Measurements from ENCODE around the gene RNF41. TPM values are rescaled to one million over a fixed set of nuclear protein-coding genes. Genes with fewer than 3 reads are reported as not detected.
A peak's percentile ranks its signal among the peaks of the same experiment; 100 is the strongest.

Gene RNF41
- total RNA-seq, 2 donors from 2014 or later = 35.5 to 37.4 TPM

GRCh38 chr12:56165369-56165768, 56.4 kb downstream of the RNF41 start:
- ATAC-seq = no peak
- Mint-ChIP-seq H3K27me3 (no peaks in the 10 kb centered on the region), H3K4me1 (peaks cover 30% of the 10 kb centered on the region), H3K36me3 (ENCODE audit: low read depth) (peaks cover 20% of the 10 kb centered on the region), H3K4me3 (no peak overlapping the region), H3K27ac (no peak overlapping the region)
- DNase-seq = no peak
- no peaks in the 10 kb centered on the region for H3K9me3 ChIP-seq (ENCODE audit: control insufficient read depth, low read length, poor library complexity, severe bottlenecking)

- H3K27ac Mint-ChIP-seq = no peak overlapping the region
- no peaks in the 10 kb centered on the region for H3K9me3 ChIP-seq (ENCODE audit: control insufficient read depth, low read length, poor library complexity, severe bottlenecking)
- no peak for ATAC-seq
- peaks cover 14% of the 10 kb centered on the region for H3K36me3 Mint-ChIP-seq (ENCODE audit: low read depth)
- H3K27me3 Mint-ChIP-seq = no peaks in the 10 kb centered on the region
- DNase-seq = no peak
- no peak overlapping the region for H3K4me3 Mint-ChIP-seq
- peaks cover 35% of the 10 kb centered on the region for H3K4me1 Mint-ChIP-seq
Measured at GRCh38 chr12:56164345-56164729, 57.4 kb downstream of the RNF41 start.

DNA sequence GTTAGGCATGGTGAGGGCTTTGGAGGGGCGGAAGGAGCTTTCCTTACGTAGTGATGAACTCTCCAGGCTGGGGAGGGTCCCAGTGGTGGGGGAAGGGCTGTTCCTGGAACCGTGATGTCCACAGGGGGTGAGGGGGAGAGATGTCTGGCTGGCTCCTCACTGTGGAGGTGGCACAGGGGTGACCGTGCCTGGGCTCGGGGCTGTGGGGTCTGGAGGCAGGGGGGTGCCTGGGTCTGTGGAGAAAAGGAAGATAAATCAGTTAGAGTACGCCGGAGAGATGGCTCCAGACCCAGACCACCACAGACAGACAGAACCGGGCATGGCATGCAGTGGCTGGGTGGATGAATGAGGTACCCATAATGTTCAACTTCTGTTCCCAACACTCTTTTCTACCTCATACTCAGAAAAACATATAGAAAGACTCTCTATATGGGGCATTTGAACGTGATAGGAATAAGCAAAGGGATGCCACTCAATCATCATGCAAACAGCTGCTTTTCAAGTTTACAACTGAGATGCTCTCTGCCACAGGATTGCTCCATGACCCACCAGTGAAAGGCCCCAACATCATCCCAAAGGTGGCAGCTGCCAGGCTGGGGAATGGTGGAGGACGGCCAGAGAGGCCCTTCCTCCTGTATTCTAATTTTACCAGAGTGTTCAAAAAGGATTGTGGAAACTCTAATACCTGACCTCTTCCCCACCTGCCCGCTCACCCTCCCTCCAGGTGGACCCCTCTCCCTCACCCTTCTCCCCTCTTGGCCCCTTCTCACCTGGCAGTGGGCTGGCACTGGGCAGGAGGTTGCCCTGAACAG, 58.0 kb downstream of the RNF41 start:
- H3K4me3 Mint-ChIP-seq = peak overlapping the region; percentile 59
- ATAC-seq (no peak), DNase-seq (no peak)

DNA sequence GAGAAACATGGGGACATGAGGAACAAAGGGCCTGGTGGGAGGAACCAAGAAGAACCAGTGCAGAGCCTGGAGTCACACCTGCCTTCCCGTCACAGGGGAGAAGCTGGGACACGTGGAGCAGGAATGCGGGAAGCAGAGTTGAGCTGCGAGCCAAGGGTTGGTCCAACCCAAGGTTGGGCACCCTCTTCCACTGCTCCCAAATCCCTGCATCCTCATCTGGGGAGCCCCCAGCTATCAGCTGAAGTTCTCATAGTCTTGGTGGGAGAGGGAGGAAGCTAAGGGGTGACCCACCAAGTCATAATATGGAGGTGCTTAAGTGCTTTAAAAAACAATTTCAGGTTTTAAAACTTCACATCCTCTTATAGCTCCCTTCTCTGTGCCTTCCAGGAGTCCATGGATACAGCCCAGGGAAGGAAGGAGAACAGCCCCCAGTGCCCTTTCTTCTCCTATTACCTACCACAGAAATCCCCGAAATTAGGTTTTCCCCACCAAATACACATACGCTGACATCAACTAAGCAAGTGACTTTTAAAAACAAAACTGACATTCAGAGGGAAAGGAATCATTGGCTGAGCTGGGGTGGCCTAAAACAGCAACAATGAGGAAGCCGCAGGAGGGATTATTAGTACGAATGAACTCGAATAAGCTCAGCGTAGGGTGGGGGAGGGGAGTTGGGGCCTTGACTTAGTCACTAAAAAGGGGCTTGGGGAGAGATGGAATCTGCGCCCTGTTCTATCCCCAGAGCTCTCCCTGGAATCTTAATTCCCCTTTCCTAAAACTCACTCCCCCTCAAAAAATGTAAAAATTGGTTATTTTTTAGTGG, 59.0 kb downstream of the RNF41 start:
- no peaks in the 10 kb centered on the region for H3K9me3 ChIP-seq (ENCODE audit: control insufficient read depth, low read length, poor library complexity, severe bottlenecking)
- H3K27me3 Mint-ChIP-seq = no peaks in the 10 kb centered on the region
- ATAC-seq = no peak
- H3K36me3 Mint-ChIP-seq (ENCODE audit: low read depth) = peaks cover 22% of the 10 kb centered on the region
- no peak for DNase-seq
- peak overlapping the region; percentile 99 for H3K27ac Mint-ChIP-seq
- H3K4me3 Mint-ChIP-seq = peak overlapping the region; percentile 53
- peaks cover 46% of the 10 kb centered on the region for H3K4me1 Mint-ChIP-seq

More for the DNA sequence above, 58.0 kb downstream of the RNF41 start:
- Mint-ChIP-seq H3K27ac (peak overlapping the region; percentile 99), H3K36me3 (ENCODE audit: low read depth) (peaks cover 18% of the 10 kb centered on the region), H3K27me3 (no peaks in the 10 kb centered on the region), H3K4me1 (peaks cover 41% of the 10 kb centered on the region)
- no peaks in the 10 kb centered on the region for H3K9me3 ChIP-seq (ENCODE audit: control insufficient read depth, low read length, poor library complexity, severe bottlenecking)

- no peak for DNase-seq
- peak overlapping the region; percentile 100 for H3K4me3 Mint-ChIP-seq
- no peak for ATAC-seq
- peak overlapping the region; percentile 99 for H3K27ac Mint-ChIP-seq
- H3K4me1 Mint-ChIP-seq = peaks cover 49% of the 10 kb centered on the region
- peaks cover 18% of the 10 kb centered on the region for H3K36me3 Mint-ChIP-seq (ENCODE audit: low read depth)
- no peaks in the 10 kb centered on the region for H3K9me3 ChIP-seq (ENCODE audit: control insufficient read depth, low read length, poor library complexity, severe bottlenecking)
- H3K27me3 Mint-ChIP-seq = no peaks in the 10 kb centered on the region
Measured at GRCh38 chr12:56161690-56162351, 59.9 kb downstream of the RNF41 start.

DNA sequence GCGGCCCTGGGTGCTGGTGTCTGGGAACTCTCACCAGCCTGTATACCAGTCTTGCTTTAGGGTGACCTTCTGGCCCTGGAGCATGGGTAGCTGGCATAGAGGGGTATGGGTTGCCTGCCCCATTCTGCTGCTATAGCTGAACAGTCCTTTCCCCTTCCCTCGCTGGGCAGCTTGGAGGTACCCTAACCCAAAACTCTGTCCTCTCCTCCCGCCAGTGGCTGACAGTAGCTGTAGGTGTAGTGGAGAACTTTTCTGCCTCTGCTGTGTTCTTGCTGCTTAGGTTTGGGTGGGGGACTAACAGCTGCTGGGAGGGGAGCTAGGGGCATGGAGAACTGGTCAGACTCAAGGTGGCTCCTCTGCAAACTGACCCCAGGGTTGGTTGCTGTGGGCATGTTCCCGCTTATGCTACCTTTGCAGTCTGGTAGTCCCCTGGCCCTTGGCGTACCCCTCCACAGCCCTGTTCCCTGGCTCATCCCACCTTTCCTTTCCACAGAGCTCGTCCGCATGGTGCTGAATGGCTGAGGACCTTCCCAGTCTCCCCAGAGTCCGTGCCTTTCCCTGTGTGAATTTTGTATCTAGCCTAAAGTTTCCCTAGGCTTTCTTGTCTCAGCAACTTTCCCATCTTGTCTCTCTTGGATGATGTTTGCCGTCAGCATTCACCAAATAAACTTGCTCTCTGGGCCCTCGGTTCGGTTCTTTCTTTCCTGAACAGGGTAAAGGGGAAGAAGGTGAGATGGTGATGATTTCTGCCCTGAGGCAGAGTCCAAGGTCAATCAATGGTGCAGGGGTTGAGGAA, 60.6 kb downstream of the RNF41 start:
- ATAC-seq = no peak
- DNase-seq = no peak
- Mint-ChIP-seq H3K27me3 (no peaks in the 10 kb centered on the region), H3K4me3 (peak overlapping the region; percentile 100), H3K4me1 (peaks cover 49% of the 10 kb centered on the region), H3K27ac (peak overlapping the region; percentile 99), H3K36me3 (ENCODE audit: low read depth) (peaks cover 18% of the 10 kb centered on the region)
- H3K9me3 ChIP-seq (ENCODE audit: control insufficient read depth, low read length, poor library complexity, severe bottlenecking) = no peaks in the 10 kb centered on the region

DNA sequence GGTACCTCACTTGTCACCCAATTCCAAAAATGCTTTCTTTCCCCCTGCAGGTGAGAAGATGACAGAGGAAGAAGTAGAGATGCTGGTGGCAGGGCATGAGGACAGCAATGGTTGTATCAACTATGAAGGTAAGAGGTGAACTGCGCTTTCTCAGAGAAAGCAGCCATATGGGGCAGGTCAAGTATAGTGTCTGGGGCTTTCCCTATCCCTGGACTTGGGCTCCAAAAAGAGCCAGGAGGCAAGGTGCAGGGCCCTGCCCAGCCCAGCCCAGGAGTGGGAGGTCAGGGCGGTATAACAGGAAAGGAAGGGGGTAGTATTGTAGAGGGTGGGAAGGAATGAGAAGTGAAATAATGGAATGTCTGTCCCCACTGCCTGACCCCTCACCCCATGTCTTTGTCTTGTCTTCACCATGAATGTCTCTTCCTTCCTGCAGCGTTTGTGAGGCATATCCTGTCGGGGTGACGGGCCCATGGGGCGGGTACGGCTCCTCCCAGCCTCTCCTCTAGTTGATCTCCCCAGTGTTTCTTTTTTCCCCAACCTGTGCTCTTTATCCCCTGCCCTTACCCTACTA, 61.4 kb downstream of the RNF41 start:
- no peaks in the 10 kb centered on the region for H3K27me3 Mint-ChIP-seq
- H3K4me1 Mint-ChIP-seq = peaks cover 53% of the 10 kb centered on the region
- peak overlapping the region; percentile 99 for H3K27ac Mint-ChIP-seq
- peaks cover 14% of the 10 kb centered on the region for H3K36me3 Mint-ChIP-seq (ENCODE audit: low read depth)
- peak; percentile 44 to 58 (median 45) for DNase-seq
- H3K4me3 Mint-ChIP-seq = peak overlapping the region; percentile 100
- no peaks in the 10 kb centered on the region for H3K9me3 ChIP-seq (ENCODE audit: control insufficient read depth, low read length, poor library complexity, severe bottlenecking)
- ATAC-seq = peak; percentile 65

- peaks cover 14% of the 10 kb centered on the region for H3K36me3 Mint-ChIP-seq (ENCODE audit: low read depth)
- H3K9me3 ChIP-seq (ENCODE audit: control insufficient read depth, low read length, poor library complexity, severe bottlenecking) = no peaks in the 10 kb centered on the region
- peaks cover 53% of the 10 kb centered on the region for H3K4me1 Mint-ChIP-seq
- H3K27ac Mint-ChIP-seq = peak overlapping the region; percentile 99
- DNase-seq (no peak), ATAC-seq (no peak)
- H3K4me3 Mint-ChIP-seq = peak overlapping the region; percentile 100
- no peaks in the 10 kb centered on the region for H3K27me3 Mint-ChIP-seq
Measured at GRCh38 chr12:56159482-56160192, 62.1 kb downstream of the RNF41 start.

DNA sequence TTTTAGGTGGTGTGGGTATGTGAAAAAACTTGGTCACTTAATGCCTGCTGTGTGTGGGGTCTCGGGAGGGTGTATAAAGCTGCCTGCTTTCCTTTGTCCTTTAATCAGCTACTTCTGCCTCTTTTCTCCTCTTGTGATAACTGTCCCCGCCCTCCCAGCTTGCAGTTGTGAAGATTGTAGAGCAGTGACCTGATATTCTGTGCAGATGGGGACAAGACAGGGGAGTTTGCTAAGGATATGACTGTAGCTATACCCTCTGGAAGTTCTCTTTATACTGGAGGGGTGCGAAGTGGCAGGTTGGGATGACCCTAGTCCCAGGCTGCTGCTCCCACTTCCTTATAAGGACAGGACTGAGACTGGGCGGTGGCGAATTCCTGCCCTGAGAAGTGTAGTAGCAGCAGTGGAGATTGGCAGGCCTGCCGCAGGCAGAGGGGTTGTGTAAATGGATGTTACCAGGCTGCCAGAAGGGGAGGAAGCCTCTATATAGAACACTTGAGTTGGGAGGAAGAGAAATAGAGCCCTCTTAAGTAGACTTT, 62.7 kb downstream of the RNF41 start:
- ATAC-seq (no peak), DNase-seq (no peak)
- Mint-ChIP-seq H3K36me3 (ENCODE audit: low read depth) (peaks cover 11% of the 10 kb centered on the region), H3K4me1 (peaks cover 48% of the 10 kb centered on the region), H3K27me3 (no peaks in the 10 kb centered on the region), H3K27ac (peak overlapping the region; percentile 99), H3K4me3 (peak overlapping the region; percentile 100)
- no peaks in the 10 kb centered on the region for H3K9me3 ChIP-seq (ENCODE audit: control insufficient read depth, low read length, poor library complexity, severe bottlenecking)

- peaks cover 44% of the 10 kb centered on the region for H3K4me1 Mint-ChIP-seq
- H3K4me3 Mint-ChIP-seq = peak within 1 kb of the TSS; percentile 100
- H3K36me3 Mint-ChIP-seq (ENCODE audit: low read depth) = peaks cover 11% of the 10 kb centered on the region
Measured at GRCh38 chr12:56158029-56158925, 63.4 kb downstream of the RNF41 start, which contains the start of gene MYL6. MYL6 (plus strand) TSS chr12:56158359; CDS start chr12:56158402, 43 bp downstream.

More at GRCh38 chr12:56158029-56158925, 63.4 kb downstream of the RNF41 start, which contains the start of gene MYL6:
- H3K27ac Mint-ChIP-seq = peak within 1 kb of the TSS; percentile 99
- no peaks in the 10 kb centered on the region for H3K27me3 Mint-ChIP-seq
- no peaks in the 10 kb centered on the region for H3K9me3 ChIP-seq (ENCODE audit: control insufficient read depth, low read length, poor library complexity, severe bottlenecking)
- peak; percentile 71 to 79 (median 78) for DNase-seq
- peak; percentile 87 for ATAC-seq

Measured in T-helper 17 cell (primary cell).